NCI-H2081 treated with DMSO at 0.1 percent for 48 hours (cell line): Measurements from ENCODE around the gene PPFIBP2.

Source experiments
- DNase-seq: peaks from one replicate; lab custom pipeline; 2025; lab: John Stamatoyannopoulos, UW

The PPFIBP2 gene

GRCh38 chr11:7527029-7527428 is 13.2 kb downstream of the PPFIBP2 start:
- no peak for DNase-seq

GRCh38 chr11:7528514-7529049 is 14.8 kb downstream of the PPFIBP2 start:
- no peak for DNase-seq

DNA sequence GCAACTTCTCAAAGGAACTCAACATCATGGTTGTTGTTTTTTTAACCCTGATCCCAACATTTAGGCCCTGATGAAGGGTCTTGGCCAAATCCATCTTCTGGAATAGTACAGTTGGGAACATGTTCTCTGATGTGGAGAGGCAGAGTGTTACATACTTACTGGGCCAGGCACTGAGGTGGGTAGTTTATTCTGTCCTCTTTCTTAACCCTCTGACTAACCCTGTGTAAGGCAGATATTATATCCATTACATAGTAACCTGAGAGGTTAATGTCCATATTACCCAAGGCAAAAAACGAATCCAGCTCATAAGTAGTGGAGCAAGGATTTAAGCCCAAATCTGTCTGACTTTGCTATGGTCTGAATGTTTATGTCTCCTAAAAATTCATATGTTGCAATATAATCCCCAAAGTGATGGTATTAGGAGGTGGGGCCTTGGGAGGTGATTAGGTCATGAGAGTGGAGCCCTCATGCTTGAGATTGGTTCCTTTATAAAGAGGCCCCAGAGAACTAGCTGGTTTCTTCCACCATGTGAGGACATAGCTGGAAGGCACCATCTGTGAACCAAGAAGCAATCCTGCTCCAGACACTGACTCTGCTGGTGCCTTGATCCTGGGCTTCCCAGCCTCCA is 16.3 kb downstream of the PPFIBP2 start:
- DNase-seq, result no peak

- DNase-seq, result no peak
Observed at GRCh38 chr11:7531011-7531410, 17.2 kb downstream of the PPFIBP2 start.

GRCh38 chr11:7532405-7533145 is 18.8 kb downstream of the PPFIBP2 start:
- no peak for DNase-seq

GRCh38 chr11:7533199-7534041 is 19.6 kb downstream of the PPFIBP2 start:
- no peak for DNase-seq

- DNase-seq, result no peak
Observed at GRCh38 chr11:7534042-7534378, 20.2 kb downstream of the PPFIBP2 start.

GRCh38 chr11:7536100-7536499 is 22.3 kb downstream of the PPFIBP2 start:
- DNase-seq, result no peak

- no peak for DNase-seq
Observed at GRCh38 chr11:7537265-7537664, 23.5 kb downstream of the PPFIBP2 start.

GRCh38 chr11:7538031-7538430 is 24.2 kb downstream of the PPFIBP2 start:
- DNase-seq, result no peak

DNA sequence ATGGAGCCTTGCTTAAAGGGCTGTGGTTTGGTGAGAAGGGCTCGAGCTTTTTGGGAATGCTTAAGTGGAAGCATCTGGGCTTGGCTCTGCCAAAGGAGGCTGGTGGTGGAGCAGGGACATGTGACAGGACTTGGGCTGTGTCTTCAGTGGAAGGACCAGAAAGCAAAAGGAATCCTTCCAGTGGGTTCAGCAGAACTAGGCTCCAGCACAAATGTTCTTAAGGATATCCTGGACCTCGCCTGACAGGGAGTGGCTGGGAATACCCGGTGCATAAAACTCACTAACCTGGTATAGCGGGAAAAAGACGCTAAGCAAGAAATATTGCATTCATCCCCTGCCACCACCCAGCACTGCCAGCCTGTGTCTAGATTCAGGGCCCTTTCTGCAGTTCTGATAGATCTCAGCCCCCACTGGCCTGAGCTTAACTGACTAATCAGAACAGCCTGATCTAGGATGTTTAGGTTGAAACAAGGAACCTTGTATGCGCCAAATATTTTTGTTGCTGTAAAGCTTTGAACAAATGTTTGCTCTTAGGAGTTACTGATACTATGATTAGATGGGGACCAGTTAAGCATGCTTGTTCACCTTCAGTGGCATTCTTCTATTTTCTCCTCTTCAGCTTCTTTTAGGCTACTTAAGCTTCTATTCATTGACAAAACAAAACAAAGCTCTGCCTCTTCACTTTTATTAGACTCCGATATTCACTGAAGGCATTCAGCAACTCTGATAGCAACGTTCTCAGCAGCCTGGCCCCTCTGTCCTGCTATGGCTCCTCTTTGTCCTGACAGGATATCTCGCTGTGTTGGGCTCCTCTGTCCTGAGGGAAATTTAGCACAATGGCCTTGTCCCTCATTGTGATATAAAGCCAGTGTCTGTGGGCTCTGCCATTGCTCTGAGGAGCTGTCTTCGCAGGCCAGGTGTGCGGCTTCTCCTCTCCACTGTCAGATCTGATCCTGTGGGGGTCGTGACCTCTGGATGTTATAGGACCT is 25.0 kb downstream of the PPFIBP2 start:
- DNase-seq, result no peak

DNA sequence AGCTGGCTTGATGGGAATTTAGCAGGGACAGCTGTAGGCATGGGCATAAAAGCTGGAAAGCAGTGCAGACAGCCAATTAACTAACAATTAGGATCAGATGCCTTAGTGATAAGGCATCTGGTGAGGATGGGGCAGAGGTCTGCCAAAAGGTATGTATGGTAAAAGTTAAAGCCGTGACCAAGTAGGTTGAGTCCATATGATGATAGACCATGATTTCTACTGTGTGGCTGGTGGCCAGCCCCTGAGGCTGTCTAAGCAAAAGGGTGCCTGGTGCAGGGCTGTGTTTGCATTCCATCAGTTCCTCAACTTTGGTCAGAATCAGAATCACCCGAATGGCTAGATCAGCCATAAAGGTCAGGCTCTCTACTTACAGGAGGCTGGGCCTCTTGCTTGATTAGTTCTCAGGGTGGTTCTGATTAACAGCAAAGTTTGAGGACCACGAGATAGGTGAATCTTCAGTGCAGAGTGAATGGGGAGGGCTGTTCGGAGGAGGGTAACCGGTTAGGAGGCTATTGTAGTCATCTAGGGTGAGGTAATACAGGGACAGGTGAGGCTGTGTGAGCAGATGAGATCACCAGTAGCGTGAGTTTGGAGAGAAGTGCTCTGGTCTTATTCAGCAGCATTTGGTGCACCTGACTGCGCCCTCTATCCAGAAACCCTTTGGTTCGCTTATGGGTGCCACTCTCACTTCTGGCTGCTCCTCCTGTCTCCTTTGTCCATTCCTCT is 27.2 kb downstream of the PPFIBP2 start:
- no peak for DNase-seq

DNA sequence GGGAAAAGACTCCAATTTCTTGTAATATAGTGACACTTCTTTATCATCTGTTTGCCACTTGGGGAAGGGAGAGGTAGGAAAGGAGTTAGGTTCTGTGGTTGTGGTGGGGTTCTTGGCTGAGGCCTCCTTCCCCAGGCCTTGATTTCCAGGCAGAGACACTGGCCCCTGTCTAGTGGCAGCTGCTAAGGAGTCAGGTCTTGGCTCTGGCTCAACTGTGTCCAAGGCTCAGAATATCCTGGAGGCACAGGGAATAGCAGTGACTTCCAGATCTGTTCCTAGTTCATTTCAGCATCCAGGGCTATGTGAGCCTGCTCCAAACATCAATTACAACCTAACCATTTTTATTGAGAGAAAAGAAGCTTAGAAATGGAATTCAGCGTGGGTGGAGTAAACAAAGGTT is 29.5 kb downstream of the PPFIBP2 start:
- DNase-seq, result no peak

- no peak for DNase-seq
Observed at GRCh38 chr11:7544021-7544420, 30.2 kb downstream of the PPFIBP2 start.

- DNase-seq, result no peak
Observed at GRCh38 chr11:7545611-7546010, 31.8 kb downstream of the PPFIBP2 start.

DNA sequence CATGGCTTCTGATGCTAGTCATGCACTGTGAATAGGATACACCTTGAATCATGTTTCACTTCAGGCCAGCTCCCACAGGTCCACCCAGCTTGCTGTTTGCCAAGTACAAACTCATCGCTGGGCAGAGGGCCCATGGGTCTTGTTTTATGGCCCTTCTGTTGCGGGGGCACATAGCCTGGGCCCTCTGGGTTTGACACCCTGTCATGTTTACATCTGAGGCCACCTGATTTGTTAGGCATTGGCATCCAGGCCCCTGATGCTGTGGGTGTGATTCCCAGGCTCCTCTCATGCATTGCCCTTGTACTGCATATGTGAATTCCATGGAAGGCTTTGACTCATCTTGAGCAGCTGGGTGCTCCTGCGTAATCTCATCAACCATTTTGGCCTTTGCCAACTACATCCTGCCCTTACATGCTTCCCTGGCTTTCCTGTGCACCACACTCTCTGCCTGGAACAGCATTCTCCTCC is 32.6 kb downstream of the PPFIBP2 start:
- DNase-seq, result no peak

DNA sequence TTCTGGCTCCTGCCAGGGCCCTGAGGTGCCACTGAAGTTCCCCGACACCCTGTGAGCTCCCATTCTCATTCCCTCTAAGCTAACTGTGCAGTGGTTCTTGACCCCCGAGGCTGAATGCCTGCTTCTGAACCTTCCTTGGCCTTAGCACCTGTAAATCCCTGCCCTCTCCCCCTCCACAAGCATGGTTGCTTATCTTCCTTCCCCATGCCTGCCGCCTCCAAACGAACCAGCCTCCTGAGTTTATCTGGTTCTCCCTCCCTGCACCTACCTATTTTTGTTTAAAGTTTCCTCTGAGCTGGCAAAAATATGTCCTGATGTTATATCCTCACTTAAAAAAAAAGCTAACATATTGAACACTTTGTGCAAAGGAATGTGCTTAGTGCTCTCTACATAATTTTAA is 33.9 kb downstream of the PPFIBP2 start:
- no peak for DNase-seq

GRCh38 chr11:7548659-7549274 is 35.0 kb downstream of the PPFIBP2 start:
- DNase-seq, result no peak

DNA sequence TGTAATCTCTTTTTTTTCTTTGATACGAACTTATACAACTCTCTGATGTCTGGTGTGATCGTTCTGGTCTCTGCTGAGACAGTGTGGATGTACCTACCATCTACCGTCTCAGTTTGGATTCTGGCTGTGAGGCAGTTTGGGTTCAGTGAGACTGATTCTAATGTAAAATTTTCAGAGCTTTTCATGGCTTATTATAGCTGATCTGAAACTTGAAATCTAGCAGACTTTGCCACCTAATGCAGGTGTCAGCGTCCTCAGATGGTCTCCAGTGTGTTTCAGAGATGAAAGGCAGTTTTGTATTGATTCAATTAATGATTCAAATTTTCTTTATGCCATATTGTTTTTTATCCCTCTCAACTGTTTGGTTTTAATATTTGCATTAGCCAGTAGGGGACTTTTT is 35.9 kb downstream of the PPFIBP2 start:
- no peak for DNase-seq

DNA sequence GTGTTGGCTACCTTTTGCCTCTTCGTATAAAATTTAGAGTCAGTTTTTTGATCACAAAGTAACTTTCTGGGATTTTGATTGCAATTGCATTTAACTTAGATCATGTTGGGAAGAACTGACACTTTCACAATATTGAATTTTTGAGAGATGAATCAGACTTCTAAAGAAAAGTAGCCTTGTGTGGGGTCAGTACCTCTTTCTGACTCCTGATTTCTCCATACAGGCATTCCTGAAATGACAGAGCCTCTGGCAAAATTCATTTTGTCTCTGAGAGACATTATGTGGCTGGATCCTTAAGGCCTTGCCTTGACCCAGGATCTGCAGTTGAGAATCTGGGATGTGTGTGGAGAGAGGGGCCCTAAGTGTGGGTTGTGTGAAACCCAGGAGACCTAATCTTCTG is 37.8 kb downstream of the PPFIBP2 start:
- DNase-seq, result no peak
